Central memory CD8-positive, alpha-beta T cell (primary cell): ENCODE data around the gene PRR5.

ENCODE experiments used
- ATAC-seq: fragments of 150-1000 bp; cut with Tn5 transposase; replicated peaks from 2 replicates; pipeline ENCODE4 v1.10.0; 2022; ENCODE audit warnings: mild to moderate bottlenecking, moderate FRiP score, moderate number of reproducible peaks; ENCODE audit not compliant: poor library complexity, severe bottlenecking; ENCODE audit errors: extremely low read depth
- DNase-seq, 2 donors: peaks; one replicate each; pipeline ENCODE4 v3.0.0; 2021; ENCODE audit warnings: low spot score in 2 of 2
- H3K27ac Mint-ChIP-seq: one replicate; pipeline ENCODE4 v1.8.0; 2022; ENCODE audit warnings: low read depth, mild to moderate bottlenecking, moderate library complexity, mixed read lengths
- H3K27me3 Mint-ChIP-seq: one replicate; pipeline ENCODE4 v1.8.0; 2022; ENCODE audit warnings: mixed read lengths
- H3K36me3 Mint-ChIP-seq: one replicate; pipeline ENCODE4 v1.8.0; 2022; ENCODE audit warnings: mild to moderate bottlenecking, moderate library complexity, mixed read lengths; ENCODE audit not compliant: insufficient read depth
- H3K4me1 Mint-ChIP-seq: one replicate; pipeline ENCODE4 v1.8.0; 2022; ENCODE audit warnings: mixed read lengths
- H3K4me3 Mint-ChIP-seq: one replicate; pipeline ENCODE4 v1.8.0; 2022; ENCODE audit warnings: mild to moderate bottlenecking, moderate library complexity, mixed read lengths
- H3K9me3 Mint-ChIP-seq: one replicate; pipeline ENCODE4 v1.8.0; 2022; ENCODE audit warnings: mixed read lengths

Gene PRR5

DNA sequence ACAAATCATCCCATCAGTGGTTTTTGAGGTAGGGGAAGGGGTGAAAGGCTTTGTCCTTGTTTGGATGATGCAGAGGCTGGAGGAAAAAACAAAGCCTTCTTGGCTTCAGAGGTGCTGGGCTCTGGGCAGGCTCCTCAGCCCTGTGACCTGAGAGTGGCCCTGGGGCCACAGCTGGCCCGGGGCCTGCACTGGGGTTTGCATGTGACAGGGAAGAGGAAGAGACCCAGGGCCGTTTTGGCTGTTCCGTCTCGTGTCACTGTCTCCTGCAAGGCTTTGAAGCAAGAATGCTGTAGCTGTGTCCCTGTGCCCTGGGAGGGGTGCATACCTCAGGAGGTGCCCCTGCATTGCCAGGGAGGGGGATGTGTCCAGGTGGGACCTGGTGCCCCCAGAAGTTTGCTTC, 63.0 kb downstream of the PRR5 start:
- DNase-seq (no peak), ATAC-seq (no peak)
- Mint-ChIP-seq H3K27ac (no peak overlapping the region), H3K4me1 (no peaks in the 10 kb centered on the region), H3K4me3 (no peak overlapping the region), H3K36me3 (peaks cover 3% of the 10 kb centered on the region), H3K9me3 (no peaks in the 10 kb centered on the region), H3K27me3 (peaks cover 10% of the 10 kb centered on the region)

GRCh38 chr22:44765571-44766285, 63.7 kb downstream of the PRR5 start:
- Mint-ChIP-seq H3K9me3 (no peaks in the 10 kb centered on the region), H3K4me3 (no peak overlapping the region), H3K27ac (no peak overlapping the region), H3K27me3 (peaks cover 10% of the 10 kb centered on the region), H3K36me3 (peaks cover 3% of the 10 kb centered on the region), H3K4me1 (no peaks in the 10 kb centered on the region)
- DNase-seq (no peak), ATAC-seq (no peak)

GRCh38 chr22:44773082-44773481, 71.1 kb downstream of the PRR5 start:
- Mint-ChIP-seq H3K36me3 (peaks cover 5% of the 10 kb centered on the region), H3K27me3 (peaks cover under 1% of the 10 kb centered on the region), H3K9me3 (peaks cover 5% of the 10 kb centered on the region), H3K27ac (no peak overlapping the region), H3K4me3 (no peak overlapping the region), H3K4me1 (no peaks in the 10 kb centered on the region)
- no peak for ATAC-seq
- no peak for DNase-seq

- Mint-ChIP-seq H3K4me1 (no peaks in the 10 kb centered on the region), H3K9me3 (peaks cover 5% of the 10 kb centered on the region), H3K27ac (no peak overlapping the region), H3K4me3 (no peak overlapping the region), H3K27me3 (peaks cover 11% of the 10 kb centered on the region), H3K36me3 (peaks cover 4% of the 10 kb centered on the region)
- ATAC-seq (no peak), DNase-seq (no peak)
Measured at GRCh38 chr22:44775862-44776261, 73.9 kb downstream of the PRR5 start.

DNA sequence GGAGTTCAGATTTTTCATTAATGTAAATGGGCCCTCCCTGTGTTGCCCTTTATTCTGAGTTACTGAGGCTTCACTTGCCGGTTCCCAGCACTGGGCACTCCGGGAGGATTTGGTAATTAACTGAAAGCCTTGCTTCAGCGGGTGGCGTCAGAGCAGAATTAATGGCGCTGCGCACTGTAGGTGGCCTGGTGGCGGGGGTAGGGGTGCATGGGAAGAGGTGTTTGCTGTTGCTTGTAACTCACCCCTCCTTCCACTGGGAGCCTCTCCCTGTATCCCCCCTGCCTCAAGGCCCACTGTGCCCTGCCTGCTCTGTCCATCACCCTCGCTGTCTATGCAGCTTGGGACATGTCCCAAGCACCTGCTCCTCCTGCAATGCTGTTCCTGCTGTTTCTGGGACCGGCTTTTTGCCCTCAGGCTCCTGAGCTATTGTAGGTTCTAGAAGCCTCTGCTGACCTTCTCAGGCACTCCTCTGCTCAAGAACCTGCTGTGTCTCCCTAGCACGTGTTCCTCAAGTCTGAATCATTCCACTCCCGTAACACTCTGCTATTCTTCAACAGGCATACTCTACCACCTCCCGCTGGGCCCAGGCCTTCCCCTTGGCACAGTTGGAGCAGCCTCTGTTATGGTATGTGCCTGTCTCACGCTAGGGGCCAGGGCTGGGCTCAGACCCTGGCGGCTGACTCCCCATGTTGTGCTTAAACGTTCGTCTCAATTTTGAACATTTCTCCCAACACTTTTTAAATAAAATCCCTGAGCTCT, 74.8 kb downstream of the PRR5 start:
- peaks cover 11% of the 10 kb centered on the region for H3K27me3 Mint-ChIP-seq
- H3K27ac Mint-ChIP-seq, result no peak overlapping the region
- no peaks in the 10 kb centered on the region for H3K4me1 Mint-ChIP-seq
- ATAC-seq (no peak), DNase-seq (no peak)
- peaks cover 3% of the 10 kb centered on the region for H3K36me3 Mint-ChIP-seq
- H3K4me3 Mint-ChIP-seq, result no peak overlapping the region
- peaks cover 5% of the 10 kb centered on the region for H3K9me3 Mint-ChIP-seq

DNA sequence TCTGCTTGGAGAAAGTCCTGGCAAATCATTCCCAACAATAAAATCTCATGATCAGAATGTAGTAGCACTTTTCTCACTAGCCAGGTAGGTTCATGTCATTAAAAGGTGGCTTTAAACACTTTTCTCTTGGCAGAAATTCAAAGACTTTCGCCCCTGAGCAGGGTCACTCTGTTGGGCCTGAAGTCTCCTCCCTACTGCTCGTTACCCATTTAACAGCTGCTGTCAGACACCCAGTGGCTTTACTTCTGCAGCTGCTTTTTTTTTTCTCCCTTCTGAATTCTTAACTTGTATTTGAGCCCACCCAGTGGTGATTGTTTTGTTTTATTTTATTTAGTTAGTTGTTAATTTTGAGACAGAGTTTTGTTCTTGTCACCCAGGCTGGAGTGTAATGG, 75.4 kb downstream of the PRR5 start:
- DNase-seq (no peak), ATAC-seq (no peak)
- H3K4me1 Mint-ChIP-seq, result no peaks in the 10 kb centered on the region
- H3K27me3 Mint-ChIP-seq, result peaks cover 16% of the 10 kb centered on the region
- H3K36me3 Mint-ChIP-seq, result peaks cover 2% of the 10 kb centered on the region
- no peak overlapping the region for H3K27ac Mint-ChIP-seq
- peaks cover 5% of the 10 kb centered on the region for H3K9me3 Mint-ChIP-seq
- H3K4me3 Mint-ChIP-seq, result no peak overlapping the region

DNA sequence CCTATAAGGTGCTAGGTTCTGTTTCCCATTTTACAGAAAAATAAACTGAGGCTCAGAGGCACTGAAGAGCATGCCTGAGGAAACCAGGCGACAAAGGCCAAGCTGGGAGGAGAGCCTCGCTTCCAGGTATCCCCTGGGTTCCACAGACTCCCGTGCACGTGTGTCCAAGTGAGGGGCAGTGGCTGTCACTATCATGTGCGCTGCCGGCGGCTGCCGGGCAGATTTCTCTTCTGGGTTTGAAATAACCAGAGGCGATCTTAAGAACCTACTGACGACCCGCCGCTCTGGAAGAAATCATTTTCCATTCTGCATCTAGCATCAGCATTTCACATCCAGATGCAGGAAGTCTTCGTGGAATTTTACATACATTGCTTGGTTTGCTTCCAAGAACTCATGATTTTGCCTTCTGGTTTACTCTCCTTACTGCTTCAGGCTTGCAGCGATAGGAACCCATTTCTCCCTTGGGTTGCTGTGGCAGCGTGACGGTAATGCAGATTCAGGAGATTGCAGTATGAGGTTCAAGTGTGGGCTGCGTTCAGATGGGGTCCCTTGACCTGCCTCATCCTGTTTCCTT, 79.0 kb downstream of the PRR5 start:
- Mint-ChIP-seq H3K27me3 (peaks cover 47% of the 10 kb centered on the region), H3K36me3 (no peaks in the 10 kb centered on the region), H3K4me1 (no peaks in the 10 kb centered on the region), H3K4me3 (no peak overlapping the region), H3K27ac (no peak overlapping the region), H3K9me3 (no peaks in the 10 kb centered on the region)
- DNase-seq, result no peak
- ATAC-seq, result no peak

- DNase-seq, result no peak
- Mint-ChIP-seq H3K36me3 (no peaks in the 10 kb centered on the region), H3K27me3 (peaks cover 49% of the 10 kb centered on the region), H3K4me1 (no peaks in the 10 kb centered on the region), H3K27ac (no peak overlapping the region), H3K9me3 (no peaks in the 10 kb centered on the region), H3K4me3 (no peak overlapping the region)
- ATAC-seq, result no peak
Measured at GRCh38 chr22:44782363-44782963, 80.5 kb downstream of the PRR5 start.

- Mint-ChIP-seq H3K36me3 (no peaks in the 10 kb centered on the region), H3K4me3 (no peak overlapping the region), H3K4me1 (no peaks in the 10 kb centered on the region), H3K9me3 (no peaks in the 10 kb centered on the region), H3K27ac (no peak overlapping the region), H3K27me3 (peaks cover 48% of the 10 kb centered on the region)
- ATAC-seq (no peak), DNase-seq (no peak)
Measured at GRCh38 chr22:44783091-44783490, 81.1 kb downstream of the PRR5 start.

- no peaks in the 10 kb centered on the region for H3K4me1 Mint-ChIP-seq
- DNase-seq (no peak), ATAC-seq (no peak)
- no peaks in the 10 kb centered on the region for H3K36me3 Mint-ChIP-seq
- no peak overlapping the region for H3K4me3 Mint-ChIP-seq
- peaks cover 43% of the 10 kb centered on the region for H3K27me3 Mint-ChIP-seq
- H3K9me3 Mint-ChIP-seq, result no peaks in the 10 kb centered on the region
- peak overlapping the region; percentile 39 for H3K27ac Mint-ChIP-seq
Measured at GRCh38 chr22:44783581-44783980, 81.6 kb downstream of the PRR5 start.

DNA sequence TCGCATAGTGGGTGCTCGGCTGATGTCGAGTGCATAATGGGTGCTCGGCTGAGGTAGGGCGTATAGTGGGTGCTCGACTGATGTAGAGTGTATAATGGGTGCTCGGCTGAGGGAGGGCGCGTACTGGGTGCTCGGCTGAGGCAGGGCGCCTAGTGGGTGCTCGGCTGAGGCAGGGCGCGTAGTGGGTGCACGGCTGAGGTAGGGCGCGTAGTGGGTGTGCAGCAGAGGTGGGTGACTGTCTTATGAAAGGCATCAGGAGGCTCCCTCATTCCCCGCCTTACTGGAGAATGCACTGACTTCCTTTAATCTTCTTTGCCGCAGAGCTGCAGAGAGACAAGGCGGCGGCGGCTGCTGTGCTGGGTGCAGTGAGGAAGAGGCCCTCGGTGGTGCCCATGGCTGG, 84.1 kb downstream of the PRR5 start:
- peaks cover 37% of the 10 kb centered on the region for H3K27me3 Mint-ChIP-seq

DNA sequence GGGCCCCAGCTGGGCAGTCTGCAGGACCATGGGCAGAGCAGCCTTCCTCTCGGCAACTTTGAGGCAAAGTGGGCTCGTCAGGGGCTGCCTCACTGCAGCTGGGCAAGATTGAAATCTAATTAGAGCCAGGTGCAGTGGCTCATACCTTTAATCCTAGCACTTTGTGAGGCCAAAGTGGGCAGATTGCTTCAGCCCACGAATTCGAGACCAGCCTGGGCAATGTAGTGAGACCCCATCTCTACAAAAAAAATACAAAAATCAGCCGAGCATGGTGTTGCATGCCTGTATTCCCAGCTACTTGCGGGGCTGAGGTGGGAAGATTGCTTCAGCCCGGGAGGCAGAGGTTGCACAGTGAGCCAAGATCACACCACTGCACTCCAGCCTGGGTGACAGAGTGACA, 84.6 kb downstream of the PRR5 start:
- H3K4me1 Mint-ChIP-seq, result no peaks in the 10 kb centered on the region
- H3K36me3 Mint-ChIP-seq, result peaks cover 2% of the 10 kb centered on the region
- ATAC-seq (no peak), DNase-seq (no peak)
- no peaks in the 10 kb centered on the region for H3K9me3 Mint-ChIP-seq
- peaks cover 37% of the 10 kb centered on the region for H3K27me3 Mint-ChIP-seq
- no peak overlapping the region for H3K27ac Mint-ChIP-seq
- H3K4me3 Mint-ChIP-seq, result no peak overlapping the region

More for the DNA sequence above, 84.1 kb downstream of the PRR5 start:
- Mint-ChIP-seq H3K9me3 (no peaks in the 10 kb centered on the region), H3K4me1 (no peaks in the 10 kb centered on the region), H3K36me3 (peaks cover under 1% of the 10 kb centered on the region), H3K27ac (no peak overlapping the region), H3K4me3 (no peak overlapping the region)
- ATAC-seq, result no peak
- no peak for DNase-seq
